Thyroid gland (tissue), 4 donors: Measurements from ENCODE around the gene NAPB. TPM values are rescaled to one million over a fixed set of nuclear protein-coding genes. Genes with fewer than 3 reads are reported as not detected.

Experiments
- DNase-seq, 2 donors: peaks; one replicate each; pipeline ENCODE4 v3.0.0-alpha.2; 2019
- H3K27ac ChIP-seq, 3 donors: fragments of 200-600 bp; sonication (generic); 1 replicate in 2 of 3; 2 replicates in 1 of 3; pipeline ENCODE4 v1.5.1; 2016 to 2019; ENCODE audit warnings: mild to moderate bottlenecking in 1 of 3, moderate library complexity in 1 of 3
- H3K27me3 ChIP-seq: fragments of 200-600 bp; sonication (generic); one replicate; pipeline ENCODE4 v1.5.1; 2019
- H3K36me3 ChIP-seq, 2 donors: fragments of 200-600 bp; sonication (generic); one replicate each; pipeline ENCODE4 v1.5.1; 2016 to 2019
- H3K4me1 ChIP-seq, 2 donors: fragments of 200-600 bp; sonication (generic); one replicate each; pipeline ENCODE4 v1.5.1; 2017 to 2019
- H3K4me3 ChIP-seq, 3 donors: fragments of 200-600 bp; sonication (generic); replicated peaks in 1 of 3; 1 replicate in 2 of 3; 2 replicates in 1 of 3; pipeline ENCODE4 v1.5.1; 2016; ENCODE audit warnings: mild to moderate bottlenecking in 1 of 3
- H3K9me3 ChIP-seq: fragments of 200-600 bp; sonication (generic); one replicate; pipeline ENCODE4 v1.5.1; 2017
- CTCF ChIP-seq, 6 experiments: fragments of 200-600 bp in 3 of 6; fragments of 450-650 bp in 3 of 6; sonication (generic) in 3 of 6; IDR thresholded peaks; one replicate each; pipeline ENCODE4 v1.5.1; 2016 to 2019; ENCODE audit warnings: antibody characterized with exemption in 6 of 6, mild to moderate bottlenecking in 2 of 6, inconsistent platforms in 1 of 6, moderate library complexity in 1 of 6
- POLR2A ChIP-seq, 2 donors: fragments of 450-650 bp; IDR thresholded peaks; one replicate each; pipeline ENCODE4 v1.6.1; 2017; ENCODE audit warnings: antibody characterized with exemption in 2 of 2, mild to moderate bottlenecking in 2 of 2, moderate library complexity in 1 of 2
- WGBS, 2 donors: methylation state at CpG; one replicate each; pipeline ENCODE4 v1.1.5; 2017; 5-methylcytosine and 5-hydroxymethylcytosine counted together
- intact Hi-C: fragments of 100-400 bp; cut with DNase I; formaldehyde crosslinking; loops from one replicate; pipeline ENCODE4 v1.15.1; 2023
- total RNA-seq, 4 donors: library from RNA; depleted of rRNA; stranded (reverse); fragments of >200 nt; gene quantifications; one replicate each; pipeline ENCODE4 v1.2.3, GENCODE V29; 2016

The NAPB gene
- total RNA-seq, 4 donors from 2014 or later = 22.7 to 32.1 (median 26.9) TPM

- Histone ChIP-seq H3K36me3 (peaks cover 37 to 51% of the 10 kb centered on the region in 2 donors), H3K4me3 (no peak overlapping the region), H3K4me1 (peaks cover 7 to 11% of the 10 kb centered on the region in 2 donors), H3K9me3 (no peaks in the 10 kb centered on the region), H3K27me3 (no peaks in the 10 kb centered on the region), H3K27ac (no peak overlapping the region)
- TF ChIP-seq POLR2A (IDR thresholded peaks at IDR 0.05) = no peak
- DNase-seq = no peak
- WGBS, 2 donors = 90 to 94% methylated on average over 5 of the region's 5 CpGs
- intact Hi-C loops = no loop called here
Measured at GRCh38 chr20:23370274-23370673, 51.0 kb downstream of the NAPB start.

- 95 to 97% methylated on average over 14 of the region's 14 CpGs for WGBS, 2 donors
- no peak overlapping the region for H3K27ac ChIP-seq
- no peaks in the 10 kb centered on the region for H3K9me3 ChIP-seq
- TF ChIP-seq CTCF (IDR thresholded peaks at IDR 0.05) (no peak), POLR2A (IDR thresholded peaks at IDR 0.05) (no peak)
- no peaks in the 10 kb centered on the region for H3K27me3 ChIP-seq
- intact Hi-C loops = no loop called here
- peaks cover 7 to 11% of the 10 kb centered on the region in 2 donors for H3K4me1 ChIP-seq
- no peak for DNase-seq
- H3K36me3 ChIP-seq = peaks cover 46 to 55% of the 10 kb centered on the region in 2 donors
- no peak overlapping the region for H3K4me3 ChIP-seq
Measured at GRCh38 chr20:23369072-23369823, 52.0 kb downstream of the NAPB start.

GRCh38 chr20:23368316-23369071 lies 52.8 kb downstream of the NAPB start:
- TF ChIP-seq POLR2A (IDR thresholded peaks at IDR 0.05) = no peak
- no peak for TF ChIP-seq CTCF (IDR thresholded peaks at IDR 0.05)
- DNase-seq = no peak
- no peaks in the 10 kb centered on the region for H3K9me3 ChIP-seq
- peaks cover 46 to 48% of the 10 kb centered on the region in 2 donors for H3K36me3 ChIP-seq
- no peaks in the 10 kb centered on the region for H3K27me3 ChIP-seq
- no peak overlapping the region for H3K27ac ChIP-seq
- 95 to 97% methylated on average over 2 of the region's 2 CpGs for WGBS, 2 donors
- no peak overlapping the region for H3K4me3 ChIP-seq
- intact Hi-C loops = no loop called here
- H3K4me1 ChIP-seq = peaks cover 12 to 15% of the 10 kb centered on the region in 2 donors

GRCh38 chr20:23367770-23368169 lies 53.5 kb downstream of the NAPB start:
- H3K4me1 ChIP-seq = peaks cover 19 to 21% of the 10 kb centered on the region in 2 donors

GRCh38 chr20:23366384-23366783 lies 54.9 kb downstream of the NAPB start:
- Histone ChIP-seq H3K4me3 (no peak overlapping the region), H3K4me1 (peaks cover 21 to 23% of the 10 kb centered on the region in 2 donors), H3K9me3 (no peaks in the 10 kb centered on the region), H3K27ac (no peak overlapping the region), H3K36me3 (peaks cover 36 to 41% of the 10 kb centered on the region in 2 donors), H3K27me3 (no peaks in the 10 kb centered on the region)
- no peak for DNase-seq
- TF ChIP-seq CTCF (IDR thresholded peaks at IDR 0.05) (no peak), POLR2A (IDR thresholded peaks at IDR 0.05) (no peak)
- WGBS, 2 donors = 34 to 86% methylated on average over 1 of the region's 1 CpG
- intact Hi-C loops = no loop called here

More at GRCh38 chr20:23367770-23368169, 53.5 kb downstream of the NAPB start:
- no peaks in the 10 kb centered on the region for H3K27me3 ChIP-seq
- no peak overlapping the region for H3K27ac ChIP-seq
- no peak for DNase-seq
- no peaks in the 10 kb centered on the region for H3K9me3 ChIP-seq
- TF ChIP-seq POLR2A (IDR thresholded peaks at IDR 0.05) (no peak), CTCF (IDR thresholded peaks at IDR 0.05) (no peak)
- intact Hi-C loops = no loop called here
- H3K4me3 ChIP-seq = no peak overlapping the region
- peaks cover 41% of the 10 kb centered on the region in 2 donors for H3K36me3 ChIP-seq
